Activated B cell treated with CpG ODN at 0.5 μM for 24 hours (primary cell): ENCODE data around the gene NDEL1. TPM values are rescaled to one million over a fixed set of nuclear protein-coding genes. Genes with fewer than 3 reads are reported as not detected.

Source experiments
- ATAC-seq: fragments of 200-7000 bp; cut with Tn5 transposase; one replicate; pipeline ENCODE4 v1.10.0; 2021; ENCODE audit warnings: low read depth, mild to moderate bottlenecking, moderate library complexity
- CTCF ChIA-PET: fragments of 350-600 bp; sonication (Branson Sonifier 250); formaldehyde crosslinking; loops from one replicate; lab custom pipeline; 2021; ENCODE audit warnings: antibody characterized with exemption; lab: Charles Lee
- POLR2A ChIA-PET: fragments of 350-600 bp; sonication (Branson Sonifier 250); formaldehyde crosslinking; loops from one replicate; lab custom pipeline; 2021; ENCODE audit warnings: antibody characterized with exemption; lab: Charles Lee
- DNase-seq: peaks from one replicate; pipeline ENCODE4 v3.0.0; 2022
- H3K27ac Mint-ChIP-seq: one replicate; pipeline ENCODE4 v1.8.0; 2020; ENCODE audit warnings: mixed read lengths
- H3K27me3 Mint-ChIP-seq: one replicate; pipeline ENCODE4 v1.8.0; 2021; ENCODE audit warnings: mixed read lengths
- H3K36me3 Mint-ChIP-seq: one replicate; pipeline ENCODE4 v1.8.0; 2021; ENCODE audit warnings: low read depth, mixed read lengths
- H3K4me1 Mint-ChIP-seq: one replicate; pipeline ENCODE4 v1.8.0; 2021; ENCODE audit warnings: mixed read lengths
- H3K4me3 Mint-ChIP-seq: one replicate; pipeline ENCODE4 v1.8.0; 2020; ENCODE audit warnings: mild to moderate bottlenecking, mixed read lengths
- H3K9me3 Mint-ChIP-seq: one replicate; pipeline ENCODE4 v1.8.0; 2020; ENCODE audit warnings: mixed read lengths
- CTCF ChIP-seq: fragments of 200-600 bp; IDR thresholded peaks from one replicate; pipeline ENCODE4 v1.8.0; 2022; ENCODE audit warnings: antibody characterized with exemption, mild to moderate bottlenecking
- intact Hi-C: fragments of 100-400 bp; cut with micrococcal nuclease; formaldehyde crosslinking; loops from one replicate; pipeline ENCODE4 v1.15.1; 2024
- total RNA-seq: library from RNA; stranded (reverse); gene quantifications from 2 replicates; pipeline ENCODE4 v1.2.3, GENCODE V29; 2022

NDEL1 gene
- total RNA-seq, 1 donor from 2014 or later: 82.6 TPM

- ChIA-PET POLR2A (no interaction called here), CTCF (no interaction called here)
- Mint-ChIP-seq H3K36me3 (peaks cover 78% of the 10 kb centered on the region), H3K9me3 (peaks cover under 1% of the 10 kb centered on the region), H3K4me3 (no peak overlapping the region), H3K27me3 (no peaks in the 10 kb centered on the region), H3K4me1 (no peaks in the 10 kb centered on the region), H3K27ac (no peak overlapping the region)
- TF ChIP-seq CTCF: no peak
- intact Hi-C loops: no loop called here
- ATAC-seq (no peak), DNase-seq (no peak)
Measured at GRCh38 chr17:8477715-8478441, 42.2 kb downstream of the NDEL1 start.

GRCh38 chr17:8479431-8479947, 43.8 kb downstream of the NDEL1 start:
- no peaks in the 10 kb centered on the region for H3K27me3 Mint-ChIP-seq
- no peak for DNase-seq
- ATAC-seq: no peak
- no peaks in the 10 kb centered on the region for H3K4me1 Mint-ChIP-seq
- no peak overlapping the region for H3K4me3 Mint-ChIP-seq
- ChIA-PET POLR2A (no interaction called here), CTCF (no interaction called here)
- H3K27ac Mint-ChIP-seq: no peak overlapping the region
- intact Hi-C loops: no loop called here
- peaks cover 7% of the 10 kb centered on the region for H3K9me3 Mint-ChIP-seq
- H3K36me3 Mint-ChIP-seq: peaks cover 73% of the 10 kb centered on the region
- no peak for TF ChIP-seq CTCF

GRCh38 chr17:8480011-8480976, 44.6 kb downstream of the NDEL1 start:
- H3K27ac Mint-ChIP-seq: no peak overlapping the region
- TF ChIP-seq CTCF: no peak
- POLR2A ChIA-PET: no interaction called here
- DNase-seq (no peak), ATAC-seq (no peak)
- peaks cover 70% of the 10 kb centered on the region for H3K36me3 Mint-ChIP-seq
- H3K4me3 Mint-ChIP-seq: no peak overlapping the region
- no peaks in the 10 kb centered on the region for H3K4me1 Mint-ChIP-seq
- no peaks in the 10 kb centered on the region for H3K27me3 Mint-ChIP-seq
- H3K9me3 Mint-ChIP-seq: peaks cover 12% of the 10 kb centered on the region
- intact Hi-C loops: no loop called here
- CTCF ChIA-PET: no interaction called here

GRCh38 chr17:8481089-8481488, 45.4 kb downstream of the NDEL1 start:
- DNase-seq (no peak), ATAC-seq (no peak)
- H3K36me3 Mint-ChIP-seq: peaks cover 64% of the 10 kb centered on the region
- ChIA-PET POLR2A (no interaction called here), CTCF (no interaction called here)
- intact Hi-C loops: no loop called here
- H3K4me1 Mint-ChIP-seq: no peaks in the 10 kb centered on the region
- H3K4me3 Mint-ChIP-seq: no peak overlapping the region
- H3K9me3 Mint-ChIP-seq: peaks cover 12% of the 10 kb centered on the region
- no peak for TF ChIP-seq CTCF
- H3K27me3 Mint-ChIP-seq: no peaks in the 10 kb centered on the region
- H3K27ac Mint-ChIP-seq: no peak overlapping the region

GRCh38 chr17:8481703-8482102, 46.0 kb downstream of the NDEL1 start:
- ATAC-seq: no peak
- intact Hi-C loops: no loop called here
- peaks cover 12% of the 10 kb centered on the region for H3K9me3 Mint-ChIP-seq
- TF ChIP-seq CTCF: no peak
- no peak overlapping the region for H3K27ac Mint-ChIP-seq
- DNase-seq: no peak
- H3K27me3 Mint-ChIP-seq: no peaks in the 10 kb centered on the region
- POLR2A ChIA-PET: no interaction called here
- no peak overlapping the region for H3K4me3 Mint-ChIP-seq
- H3K36me3 Mint-ChIP-seq: peaks cover 60% of the 10 kb centered on the region
- H3K4me1 Mint-ChIP-seq: no peaks in the 10 kb centered on the region
- CTCF ChIA-PET: no interaction called here
